HG02943 (cell line): ENCODE data around the gene SPACA9.

ENCODE experiments used
- ATAC-seq: cut with Tn5 transposase; IDR thresholded peaks from one replicate; pipeline ENCODE4 v1.9.1; 2021; ENCODE audit warnings: mild to moderate bottlenecking, low read depth, moderate library complexity; ENCODE audit not compliant: unreplicated experiment

Gene SPACA9

DNA sequence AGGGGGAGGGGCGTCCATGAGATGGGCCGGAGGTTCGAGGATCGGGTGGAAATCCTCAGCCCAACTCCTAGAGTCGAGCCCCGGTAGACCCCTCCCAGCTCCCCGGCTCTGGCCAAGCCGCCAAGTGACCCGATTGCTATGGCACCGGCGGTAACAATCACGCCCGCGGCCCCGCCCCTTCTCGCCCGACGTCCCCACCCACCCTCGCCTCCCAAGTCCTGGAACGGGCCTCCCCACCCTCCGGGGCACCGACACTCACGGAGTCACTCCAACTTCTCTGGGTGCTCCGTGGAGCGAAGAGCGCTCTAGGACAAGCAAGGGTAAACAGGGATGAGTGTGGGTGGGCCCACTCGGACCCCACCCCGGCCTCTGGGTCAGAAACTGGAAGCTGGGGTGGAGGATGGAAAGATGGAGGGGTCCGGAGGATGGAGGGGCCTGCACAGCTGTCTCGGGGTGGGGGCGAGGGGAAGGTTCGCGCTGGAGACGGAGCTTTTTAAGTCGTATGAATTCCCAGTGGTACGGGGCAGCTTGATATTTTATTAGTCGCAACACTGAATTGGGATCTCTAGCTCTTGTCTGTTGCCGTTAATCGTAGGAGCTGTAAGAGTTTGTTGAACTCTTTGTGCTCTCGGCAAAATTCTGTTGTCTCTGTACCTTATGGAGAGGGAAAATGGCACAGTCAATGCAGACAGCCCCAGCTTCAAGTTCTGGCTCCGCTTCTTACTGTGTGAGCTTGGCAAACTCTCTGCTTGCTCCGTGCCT is at the start of gene SPACA9:
Gene SPACA9 (plus strand): TSS at position 204 of the 762 bp plus-strand sequence. CDS start 5,050 bp downstream, outside the sequence.
- ATAC-seq = no peak

DNA sequence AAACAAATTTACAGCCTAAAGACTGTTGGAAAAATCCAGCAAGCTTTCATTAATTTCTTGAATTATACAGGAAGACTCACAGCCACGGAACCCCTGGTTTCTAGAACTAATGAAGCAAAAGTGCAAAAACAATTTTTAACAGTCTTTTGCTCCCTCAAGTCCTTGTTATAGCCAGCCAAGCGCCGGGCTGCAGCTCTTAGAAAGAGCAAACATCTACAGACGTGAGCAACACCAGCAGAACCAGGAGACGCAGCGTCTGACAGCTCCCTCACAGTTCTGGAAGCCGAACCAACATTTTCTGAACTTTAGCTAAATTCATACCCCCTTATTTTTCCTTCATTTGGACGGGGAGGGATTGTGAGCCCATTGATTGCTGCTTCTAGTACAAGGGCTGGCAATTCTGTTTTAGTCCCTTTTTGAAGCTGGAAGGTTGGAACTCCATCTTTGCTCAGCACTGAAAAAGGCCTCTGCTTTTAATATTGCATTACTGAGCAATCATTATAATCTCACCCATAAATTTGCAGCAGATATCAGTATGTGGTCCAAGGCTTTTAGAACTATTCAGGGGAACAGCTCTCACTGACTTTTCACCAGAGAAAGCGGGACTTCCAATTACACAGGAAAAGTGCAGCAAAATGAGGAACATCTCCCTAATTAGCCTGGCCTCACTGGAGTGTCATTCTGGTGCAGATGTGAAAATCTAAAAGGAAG is 46.4 kb upstream of the SPACA9 start:
- no peak for ATAC-seq

DNA sequence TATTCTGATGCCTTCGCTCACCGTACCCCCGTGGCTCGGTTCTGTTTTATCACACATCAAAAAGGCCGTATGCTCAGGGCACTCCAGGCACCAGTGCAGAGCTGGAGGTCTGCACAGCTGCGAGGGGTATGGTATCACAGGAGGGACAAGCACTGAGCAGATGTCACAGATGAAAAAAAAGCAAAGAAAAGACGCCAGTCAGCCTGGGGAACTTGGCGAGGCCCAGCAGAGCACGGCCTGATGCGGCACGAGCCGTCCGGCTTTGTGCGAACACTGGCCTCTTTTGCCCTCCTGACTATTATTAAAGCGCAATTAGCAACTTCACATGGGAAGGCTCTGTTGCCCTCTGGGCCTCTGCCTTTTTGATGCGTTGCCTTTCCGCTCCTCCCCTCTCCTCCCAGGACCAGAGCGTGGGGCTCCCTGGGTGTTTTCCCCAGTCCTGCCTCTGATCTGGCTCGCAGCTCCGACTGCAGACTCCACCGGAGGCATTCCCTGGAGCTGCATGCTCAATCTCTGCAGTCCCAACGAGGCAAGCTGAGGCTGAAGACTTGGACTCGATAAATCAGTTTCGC is 45.1 kb upstream of the SPACA9 start:
- no peak for ATAC-seq

DNA sequence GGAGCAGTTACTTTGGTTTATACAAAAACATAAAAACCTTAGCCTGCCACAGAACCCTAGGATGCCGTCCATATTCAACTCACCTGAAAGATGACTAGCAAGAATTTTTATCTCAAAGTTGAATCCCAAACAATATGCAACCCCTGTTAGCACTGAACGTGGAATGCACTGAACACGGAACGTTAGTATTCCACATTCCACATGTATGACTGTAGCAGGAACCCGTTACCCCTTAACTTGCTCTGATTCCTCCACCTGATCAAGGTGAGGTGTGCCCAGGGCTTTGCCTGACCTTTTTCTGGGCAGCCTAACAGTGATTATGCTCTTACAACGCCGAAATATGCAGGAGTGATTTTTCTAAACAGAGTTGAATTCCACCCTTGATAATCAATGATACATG is 44.4 kb upstream of the SPACA9 start:
- no peak for ATAC-seq

DNA sequence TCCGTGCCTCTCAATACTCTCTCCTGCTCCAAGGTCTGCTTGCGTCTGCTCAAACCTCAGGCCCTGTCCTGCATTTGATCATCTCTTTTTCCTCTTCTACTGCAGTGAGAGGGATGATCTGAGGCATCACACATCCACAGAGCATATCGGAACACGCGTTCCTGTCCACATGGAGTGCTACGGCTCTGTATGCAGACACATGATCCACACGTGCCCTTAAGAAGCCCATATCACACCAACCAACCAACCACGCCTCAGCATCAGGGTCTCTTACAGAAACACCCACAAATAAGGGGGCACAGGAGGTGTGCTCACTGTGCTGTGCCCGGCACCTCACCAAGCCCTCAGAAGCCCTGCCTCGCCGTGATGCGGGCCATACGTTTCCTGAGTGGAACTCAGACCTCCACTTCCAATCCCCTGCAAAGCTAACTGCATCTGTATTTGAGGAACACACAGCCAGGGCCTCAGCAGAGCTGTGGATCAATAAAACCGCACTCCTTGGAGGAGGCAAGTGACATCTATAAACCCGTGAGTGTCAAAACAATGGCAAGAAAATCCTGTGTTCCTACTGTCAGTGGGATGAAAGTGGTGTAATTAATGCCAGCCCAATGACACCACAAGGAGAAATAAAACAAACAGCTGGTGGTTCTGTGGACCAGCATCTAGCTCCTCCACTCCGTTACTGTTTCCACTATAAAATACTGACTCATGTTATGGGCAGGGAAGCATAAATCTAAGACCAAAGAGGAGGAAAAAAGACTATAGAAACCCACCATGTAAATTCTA is 41.0 kb upstream of the SPACA9 start:
- ATAC-seq = no peak

DNA sequence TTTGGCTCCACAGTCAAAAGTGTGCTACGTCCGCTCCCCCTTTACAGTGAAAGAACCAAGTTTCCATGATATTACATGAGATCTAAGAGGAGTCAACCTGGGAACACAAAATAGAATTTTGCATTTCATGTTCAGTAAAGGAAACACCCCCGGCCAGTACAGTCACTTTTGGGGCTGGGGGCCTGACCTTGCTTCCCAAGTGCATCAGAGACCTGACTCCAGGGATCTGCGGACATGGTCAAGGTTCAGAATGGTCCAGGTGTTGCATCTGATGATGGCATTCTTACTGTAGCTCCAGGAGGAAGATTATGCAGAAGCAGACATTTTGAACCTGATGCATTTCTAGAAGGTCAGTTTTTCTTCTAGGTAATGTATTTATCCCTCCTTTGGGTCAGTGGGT is 40.4 kb upstream of the SPACA9 start:
- ATAC-seq = no peak

DNA sequence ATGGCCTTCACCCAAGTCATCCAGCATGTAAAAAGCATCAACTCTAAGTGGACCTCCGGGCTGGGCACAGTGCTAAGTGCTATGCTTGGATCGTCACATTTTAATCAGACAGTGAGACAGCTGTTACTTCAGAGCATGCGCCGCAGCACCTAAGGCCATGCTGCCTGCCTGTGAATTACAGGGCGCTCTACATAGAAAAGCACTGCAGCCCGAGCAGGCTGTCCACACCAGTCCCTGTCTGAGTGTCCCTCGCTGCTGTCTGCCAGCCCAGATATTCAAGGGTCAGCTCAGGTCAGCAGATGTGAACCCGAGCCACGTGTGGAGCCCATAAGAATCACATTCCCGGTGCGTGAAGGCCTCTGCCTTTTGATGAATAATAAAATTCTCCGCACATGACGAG is 37.7 kb upstream of the SPACA9 start:
- no peak for ATAC-seq

DNA sequence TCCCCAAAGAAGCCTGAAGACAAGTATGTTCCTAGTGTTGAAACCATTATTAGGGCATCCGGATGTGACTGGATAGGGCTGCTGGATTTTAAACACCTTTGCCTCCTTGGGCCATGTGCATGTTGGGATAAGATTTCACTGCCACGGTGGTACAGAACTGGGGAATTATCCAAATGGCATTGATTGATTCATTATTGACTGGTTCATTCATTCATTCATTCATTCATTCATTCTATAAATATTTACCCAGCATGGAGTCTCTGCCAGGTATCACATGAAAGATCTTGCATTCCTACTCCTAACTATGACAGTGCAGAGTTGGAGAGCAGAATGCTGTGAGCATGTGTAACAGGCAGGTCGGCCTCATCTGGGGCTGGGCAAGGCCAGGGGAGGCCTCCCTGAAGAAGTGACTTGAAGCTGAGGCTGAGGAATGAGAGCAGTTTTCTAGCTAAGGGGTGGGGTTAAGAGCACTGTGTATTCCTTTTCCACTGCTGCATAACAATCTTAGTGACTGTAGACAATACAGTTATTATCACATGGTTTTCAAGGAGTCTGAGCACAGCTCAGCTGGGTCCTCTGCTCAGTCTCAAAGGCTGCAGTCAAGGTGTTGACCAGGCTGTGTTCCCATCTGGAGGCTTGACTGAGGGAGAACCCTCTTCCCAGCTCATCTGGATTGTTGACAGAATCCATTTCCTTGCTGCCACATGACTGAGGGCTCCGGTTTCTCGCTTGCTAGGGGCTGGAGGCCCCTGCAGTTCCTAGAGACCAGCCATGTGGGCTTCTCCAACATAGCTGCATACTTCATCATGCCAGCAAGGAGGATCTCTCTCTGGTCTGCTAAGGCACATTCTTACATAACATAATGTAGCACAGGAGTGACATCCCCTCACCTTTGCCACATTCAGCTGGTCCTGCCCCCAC is 36.3 kb upstream of the SPACA9 start:
- ATAC-seq = no peak

DNA sequence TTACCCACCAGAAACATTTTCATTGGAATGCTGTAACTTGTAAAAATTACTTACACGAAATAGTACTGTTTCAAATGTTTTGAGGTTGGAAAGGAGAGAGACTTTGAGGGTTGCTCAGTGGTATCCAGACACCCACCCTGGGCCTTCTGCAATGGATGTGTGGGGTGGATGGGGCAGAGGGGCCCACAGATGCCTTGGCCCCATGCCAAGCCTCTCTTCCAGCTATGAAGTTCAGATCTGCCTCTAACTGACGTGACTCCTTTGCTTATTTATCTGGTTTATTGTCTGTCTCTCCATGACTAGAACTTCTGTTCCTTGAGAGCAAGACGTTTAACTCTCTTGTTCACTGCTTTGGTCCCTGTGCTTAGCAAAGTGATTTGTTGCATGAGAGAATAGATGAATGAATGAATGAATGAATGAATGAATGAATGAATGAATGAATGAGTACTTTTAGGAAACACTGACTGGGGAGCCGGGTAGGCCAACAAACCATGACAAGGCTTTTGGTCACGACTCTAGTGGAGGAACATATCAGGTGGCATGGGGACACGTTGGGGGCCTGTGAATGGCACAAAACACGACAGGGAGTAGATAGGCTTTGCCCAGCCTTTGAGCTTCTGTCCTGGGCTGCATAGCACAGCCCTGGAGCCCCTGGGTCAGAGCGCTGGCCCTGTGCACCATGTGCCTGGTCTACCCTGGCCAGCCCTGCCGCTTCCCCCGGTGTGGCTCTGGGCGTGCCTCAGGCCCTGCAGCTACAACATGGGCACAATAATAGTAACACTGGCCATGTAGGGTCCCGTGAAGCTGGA is 32.4 kb upstream of the SPACA9 start:
- ATAC-seq = no peak

DNA sequence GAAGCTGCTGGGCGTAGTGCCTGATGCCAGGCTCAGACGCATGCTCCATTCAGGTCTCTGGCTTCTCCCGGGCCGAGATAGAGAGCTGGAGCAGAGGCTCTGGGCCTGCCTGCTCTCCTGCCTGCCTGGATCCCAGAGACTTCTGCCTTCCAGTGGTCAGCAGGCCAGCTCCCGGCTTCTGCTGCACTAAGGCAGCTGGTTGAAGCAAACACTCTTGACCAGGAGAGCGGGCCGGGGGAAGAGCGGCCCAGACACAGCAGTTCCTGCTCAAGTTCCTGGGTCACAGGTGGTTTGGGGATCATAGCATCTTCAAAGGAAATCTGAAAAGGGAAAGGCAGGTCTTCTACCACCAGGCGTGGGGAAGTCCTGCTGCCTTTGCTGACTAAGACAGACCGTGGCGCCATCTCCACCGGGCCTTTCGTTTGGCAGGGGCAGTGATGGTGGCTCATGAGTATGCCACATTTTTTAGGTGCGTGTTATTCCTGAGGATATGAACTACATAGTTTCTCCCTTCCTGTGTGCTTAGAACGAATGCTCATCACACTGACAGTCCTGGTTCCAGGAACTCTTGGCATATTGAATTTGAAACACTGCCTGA is 31.7 kb upstream of the SPACA9 start:
- ATAC-seq = no peak

DNA sequence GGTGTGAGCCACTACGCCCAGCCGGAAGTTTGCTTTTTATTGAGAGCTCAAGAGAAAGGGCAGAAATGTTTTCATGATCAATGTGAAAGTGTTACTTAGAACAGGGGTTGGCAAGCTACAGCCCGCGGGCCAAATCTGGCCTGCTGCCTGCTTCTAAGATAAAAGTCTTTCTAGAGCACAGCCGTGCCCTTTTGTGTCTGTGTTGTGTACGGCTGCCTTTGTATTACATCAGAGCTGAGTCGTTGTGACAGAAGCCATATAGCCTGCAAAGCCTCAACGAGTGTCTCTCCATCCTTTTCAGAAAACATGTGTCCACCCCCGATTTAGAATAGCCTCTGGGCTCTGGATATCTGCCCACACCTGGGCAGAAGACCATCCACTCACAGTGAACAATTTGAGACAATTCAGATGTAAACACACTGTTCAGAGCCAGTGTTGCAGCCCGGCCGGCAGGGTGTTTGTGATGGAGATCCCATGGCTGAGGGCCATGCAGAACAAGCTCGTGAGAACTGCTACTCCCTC is 29.5 kb upstream of the SPACA9 start:
- ATAC-seq = no peak

DNA sequence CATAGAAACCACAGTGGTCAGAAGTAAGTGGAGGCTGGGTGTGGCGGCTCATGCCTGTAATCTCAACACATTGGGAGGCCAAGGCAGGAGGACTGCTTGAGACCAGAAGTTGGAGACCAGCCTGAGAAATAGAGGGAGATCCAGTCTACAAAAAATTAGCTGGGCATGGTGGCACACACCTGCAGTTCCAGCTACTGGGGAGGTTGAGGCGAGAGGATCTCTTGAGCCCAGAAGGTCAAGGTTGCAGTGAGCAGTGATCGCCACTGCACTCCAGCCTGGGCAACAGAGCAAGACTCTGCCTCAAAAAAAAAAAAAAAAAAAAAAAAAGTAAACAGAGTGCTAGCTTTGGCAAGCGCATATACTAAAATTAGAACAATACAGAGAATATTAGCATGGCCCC is 25.2 kb upstream of the SPACA9 start:
- no peak for ATAC-seq

DNA sequence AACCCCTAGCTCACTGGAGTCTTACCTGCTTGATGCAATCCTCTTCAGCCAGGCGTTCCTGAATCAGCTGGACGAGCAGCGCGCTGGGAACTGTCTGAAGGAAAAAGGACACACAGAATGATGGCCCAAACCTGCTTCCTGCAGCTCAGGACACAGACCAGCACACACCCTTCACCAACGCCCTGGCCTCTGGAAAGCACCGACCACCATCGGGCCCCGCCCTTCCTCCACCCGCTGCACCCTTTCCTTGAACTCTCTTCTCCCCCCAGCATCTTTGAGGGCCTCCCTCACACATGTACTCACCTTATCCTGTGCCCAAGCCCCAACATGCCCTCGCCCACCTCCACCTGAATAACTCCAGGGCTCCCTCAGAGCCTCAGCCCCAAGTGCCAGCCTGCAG is 23.9 kb upstream of the SPACA9 start:
- no peak for ATAC-seq

DNA sequence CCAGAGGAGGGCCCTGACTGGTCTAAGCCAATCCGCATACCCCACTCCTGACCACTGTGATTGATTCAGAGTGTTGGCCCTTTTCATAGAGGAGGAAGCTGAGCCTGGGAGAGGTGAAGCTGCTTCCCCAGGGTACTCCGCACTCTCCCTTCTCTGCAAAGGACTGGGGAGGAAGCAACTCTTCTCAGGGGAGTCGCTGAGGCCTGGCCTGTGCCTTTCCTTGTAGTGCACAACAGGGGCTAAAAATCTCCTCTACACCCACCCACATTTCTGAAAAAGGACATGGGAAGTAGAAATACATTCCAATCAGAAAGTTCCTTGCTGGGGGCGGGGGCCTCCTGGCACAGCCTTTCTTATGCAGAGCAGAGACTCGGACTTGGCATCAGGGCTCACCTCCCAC is 22.8 kb upstream of the SPACA9 start:
- no peak for ATAC-seq

DNA sequence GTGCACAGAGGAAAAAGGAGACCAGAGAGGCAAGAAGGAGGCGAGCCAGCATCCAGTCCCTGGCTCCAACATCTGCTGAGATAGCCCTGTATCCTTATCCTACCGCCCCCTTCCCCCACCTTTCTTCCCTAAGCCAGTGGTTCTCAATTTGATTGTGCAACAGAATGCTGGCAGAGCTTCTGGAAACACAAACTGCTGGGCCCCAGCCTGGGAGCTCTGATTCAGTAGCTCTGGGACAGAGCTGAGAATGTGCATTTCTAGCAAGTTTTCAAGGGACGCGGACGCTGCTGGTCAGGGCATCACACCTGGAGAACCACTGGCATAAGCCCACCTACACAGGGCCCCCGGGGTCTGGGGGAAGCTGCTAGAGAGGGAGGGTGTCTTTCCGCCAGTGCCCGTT is 21.7 kb upstream of the SPACA9 start:
- no peak for ATAC-seq

DNA sequence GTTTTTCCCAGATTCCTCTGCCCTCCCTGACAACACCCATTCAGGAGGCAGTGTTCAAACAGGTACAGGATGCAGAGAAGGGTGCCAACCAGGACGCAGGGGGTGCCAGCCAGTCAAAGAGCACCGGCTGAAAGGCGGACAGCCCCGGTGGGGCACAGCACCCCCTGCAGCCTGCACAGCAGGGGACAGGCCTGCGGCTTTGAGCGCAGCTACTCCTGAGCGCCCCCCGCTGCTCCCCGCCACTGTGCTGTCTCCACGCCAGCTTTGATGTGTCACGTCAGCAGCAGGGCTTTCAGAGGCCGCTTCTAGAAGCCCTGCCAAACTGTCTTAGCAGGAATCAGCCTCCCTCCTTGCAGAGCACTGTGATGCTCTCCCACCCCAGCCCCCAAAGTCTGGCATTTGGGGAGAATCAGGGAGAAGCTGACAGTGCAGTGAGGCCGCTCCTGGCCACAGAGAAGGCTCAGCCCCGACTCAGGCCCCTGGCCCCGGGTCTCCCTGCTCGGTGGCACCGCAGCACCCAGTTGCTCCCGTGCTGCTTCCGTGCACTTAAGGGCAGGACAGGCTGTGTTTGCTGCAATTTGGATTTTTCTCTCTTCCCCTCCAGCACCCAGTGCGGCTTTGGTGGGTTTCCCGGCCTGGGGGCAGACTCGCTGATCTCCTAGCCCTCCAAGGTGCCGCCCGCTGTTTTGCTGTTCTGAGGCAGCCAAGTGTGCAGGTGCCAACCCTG is 20.9 kb upstream of the SPACA9 start:
- ATAC-seq = no peak

DNA sequence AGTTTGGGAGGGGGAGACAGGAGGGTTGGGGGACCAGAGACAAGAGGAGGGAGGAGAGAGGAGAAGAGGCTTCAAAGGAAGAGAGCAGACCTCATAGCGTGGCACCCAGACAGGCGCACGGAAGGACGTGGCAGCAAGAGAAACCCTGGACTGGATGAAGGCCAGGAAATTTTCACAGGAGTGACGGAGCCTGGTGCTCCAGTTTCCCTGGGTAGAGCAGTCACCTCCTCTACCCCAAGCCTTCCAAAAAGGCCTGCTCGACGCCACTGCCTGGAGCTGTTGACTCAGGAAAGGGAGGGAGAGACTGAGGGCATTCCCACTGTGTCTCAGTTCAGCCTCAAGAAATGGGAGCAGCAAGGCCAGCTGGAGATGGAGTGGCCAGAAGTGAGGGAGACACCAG is 19.9 kb upstream of the SPACA9 start:
- ATAC-seq = no peak

DNA sequence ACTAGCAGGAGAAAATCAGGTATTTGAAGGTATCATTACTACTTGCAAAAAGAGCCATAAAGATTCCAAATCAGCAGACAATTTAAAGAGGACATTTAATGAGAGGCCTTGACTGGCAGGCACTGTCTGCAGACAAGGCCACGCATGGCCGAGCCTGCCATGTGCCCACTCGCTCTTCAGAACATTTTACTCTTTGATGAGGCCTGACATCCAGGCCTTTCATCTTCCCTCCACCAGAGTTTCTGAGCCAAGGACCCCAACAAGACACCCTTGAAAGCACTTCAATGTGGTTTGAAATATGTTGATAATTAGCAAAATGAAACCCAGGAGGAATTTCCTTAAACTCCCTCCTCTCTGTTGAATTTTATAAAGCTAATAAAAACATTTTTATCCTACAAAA is 17.0 kb upstream of the SPACA9 start:
- no peak for ATAC-seq
